ENCODE measurements around the gene SLC25A25. TPM values are rescaled to one million over a fixed set of nuclear protein-coding genes. Genes with fewer than 3 reads are reported as not detected.

Gene SLC25A25
- total and polyA plus RNA-seq, 9 of the 15 experiments (the other 6 are each of a cell fraction or from before 2014, with no cell fraction given): 0.07 to 35.9 (median 23.2) TPM

DNA sequence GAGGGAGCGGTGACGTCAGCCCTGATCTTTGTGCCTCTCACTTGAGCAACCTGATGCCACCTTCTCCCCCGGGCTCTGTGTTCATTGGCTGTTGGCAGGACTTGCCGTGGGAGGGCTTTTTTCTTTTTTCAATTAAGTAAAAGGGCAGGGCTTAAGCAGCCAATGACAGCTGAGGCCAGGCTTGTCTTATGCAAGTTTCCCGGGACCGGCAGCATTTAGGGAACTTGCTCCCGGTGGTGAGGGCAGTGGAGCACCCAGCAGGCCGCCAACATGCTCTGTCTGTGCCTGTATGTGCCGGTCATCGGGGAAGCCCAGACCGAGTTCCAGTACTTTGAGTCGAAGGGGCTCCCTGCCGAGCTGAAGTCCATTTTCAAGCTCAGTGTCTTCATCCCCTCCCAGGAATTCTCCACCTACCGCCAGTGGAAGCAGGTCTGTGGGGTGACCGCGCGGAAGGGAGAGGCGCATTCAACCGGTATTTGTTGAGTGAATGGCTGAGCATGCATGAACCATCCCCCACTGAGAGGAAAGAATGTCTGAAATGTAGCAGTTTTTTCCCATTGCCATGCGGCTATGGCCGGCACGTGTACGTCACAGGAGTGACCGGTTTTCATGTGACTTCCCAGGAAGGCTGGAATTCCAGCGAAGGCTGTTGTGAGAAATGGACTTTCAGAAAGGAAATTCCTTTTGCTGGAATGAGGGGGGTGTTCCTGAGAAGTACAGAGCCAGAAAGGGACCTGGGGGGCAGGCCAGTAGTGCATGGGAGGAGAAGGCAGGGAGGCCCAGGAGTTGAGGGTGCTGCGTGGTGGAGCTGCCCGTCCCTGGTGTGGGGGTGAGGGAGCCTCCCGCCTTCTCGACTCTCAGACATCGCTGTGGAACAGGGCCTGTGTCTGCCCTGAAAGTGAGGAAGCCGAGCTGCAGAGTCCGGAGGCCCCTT lies 30.5 kb downstream of the SLC25A25 start (continued):
- TF ChIP-seq, protein P1, sequence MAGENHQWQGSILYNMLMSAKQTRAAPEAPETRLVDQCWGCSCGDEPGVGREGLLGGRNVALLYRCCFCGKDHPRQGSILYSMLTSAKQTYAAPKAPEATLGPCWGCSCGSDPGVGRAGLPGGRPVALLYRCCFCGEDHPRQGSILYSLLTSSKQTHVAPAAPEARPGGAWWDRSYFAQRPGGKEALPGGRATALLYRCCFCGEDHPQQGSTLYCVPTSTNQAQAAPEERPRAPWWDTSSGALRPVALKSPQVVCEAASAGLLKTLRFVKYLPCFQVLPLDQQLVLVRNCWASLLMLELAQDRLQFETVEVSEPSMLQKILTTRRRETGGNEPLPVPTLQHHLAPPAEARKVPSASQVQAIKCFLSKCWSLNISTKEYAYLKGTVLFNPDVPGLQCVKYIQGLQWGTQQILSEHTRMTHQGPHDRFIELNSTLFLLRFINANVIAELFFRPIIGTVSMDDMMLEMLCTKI (IDR thresholded peaks at IDR 0.05; ENCODE audit: partially characterized antibody): no peak
- TF ChIP-seq, protein P2, sequence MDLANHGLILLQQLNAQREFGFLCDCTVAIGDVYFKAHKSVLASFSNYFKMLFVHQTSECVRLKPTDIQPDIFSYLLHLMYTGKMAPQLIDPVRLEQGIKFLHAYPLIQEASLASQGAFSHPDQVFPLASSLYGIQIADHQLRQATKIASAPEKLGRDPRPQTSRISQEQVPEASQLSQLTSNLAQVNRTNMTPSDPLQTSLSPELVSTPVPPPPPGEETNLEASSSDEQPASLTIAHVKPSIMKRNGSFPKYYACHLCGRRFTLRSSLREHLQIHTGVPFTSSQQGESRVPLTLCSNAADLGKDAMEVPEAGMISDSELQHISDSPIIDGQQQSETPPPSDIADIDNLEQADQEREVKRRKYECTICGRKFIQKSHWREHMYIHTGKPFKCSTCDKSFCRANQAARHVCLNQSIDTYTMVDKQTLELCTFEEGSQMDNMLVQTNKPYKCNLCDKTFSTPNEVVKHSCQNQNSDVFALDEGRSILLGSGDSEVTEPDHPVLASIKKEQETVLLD (IDR thresholded peaks at IDR 0.05): no peak
- TF ChIP-seq ZBTB8A (IDR thresholded peaks at IDR 0.05; ENCODE audit: partially characterized antibody): no peak
- TF ChIP-seq BRCA1 (IDR thresholded peaks at IDR 0.05): no peak
- TF ChIP-seq BRCA1 (CRISPR knock-in tag; IDR thresholded peaks at IDR 0.05): no peak
- TF ChIP-seq, protein P3, sequence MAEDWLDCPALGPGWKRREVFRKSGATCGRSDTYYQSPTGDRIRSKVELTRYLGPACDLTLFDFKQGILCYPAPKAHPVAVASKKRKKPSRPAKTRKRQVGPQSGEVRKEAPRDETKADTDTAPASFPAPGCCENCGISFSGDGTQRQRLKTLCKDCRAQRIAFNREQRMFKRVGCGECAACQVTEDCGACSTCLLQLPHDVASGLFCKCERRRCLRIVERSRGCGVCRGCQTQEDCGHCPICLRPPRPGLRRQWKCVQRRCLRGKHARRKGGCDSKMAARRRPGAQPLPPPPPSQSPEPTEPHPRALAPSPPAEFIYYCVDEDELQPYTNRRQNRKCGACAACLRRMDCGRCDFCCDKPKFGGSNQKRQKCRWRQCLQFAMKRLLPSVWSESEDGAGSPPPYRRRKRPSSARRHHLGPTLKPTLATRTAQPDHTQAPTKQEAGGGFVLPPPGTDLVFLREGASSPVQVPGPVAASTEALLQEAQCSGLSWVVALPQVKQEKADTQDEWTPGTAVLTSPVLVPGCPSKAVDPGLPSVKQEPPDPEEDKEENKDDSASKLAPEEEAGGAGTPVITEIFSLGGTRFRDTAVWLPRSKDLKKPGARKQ (CRISPR knock-in tag; IDR thresholded peaks at IDR 0.05): no peak
- TF ChIP-seq SMARCA5 (IDR thresholded peaks at IDR 0.05): no peak
- TF ChIP-seq SP1 (CRISPR knock-in tag; IDR thresholded peaks at IDR 0.05): peak; percentile 43; the same call in 1 of the 2 replicates
- no peak for TF ChIP-seq KHSRP (IDR thresholded peaks at IDR 0.05)
- TF ChIP-seq SOX6 (IDR thresholded peaks at IDR 0.05): no peak
- no peak for TF ChIP-seq CSDE1 (IDR thresholded peaks at IDR 0.05)
- TF ChIP-seq BHLHE40 (IDR thresholded peaks at IDR 0.05; ENCODE audit: low read length): peak; percentile 78
- TF ChIP-seq EP400 (IDR thresholded peaks at IDR 0.05): no peak
- TF ChIP-seq, protein P4, sequence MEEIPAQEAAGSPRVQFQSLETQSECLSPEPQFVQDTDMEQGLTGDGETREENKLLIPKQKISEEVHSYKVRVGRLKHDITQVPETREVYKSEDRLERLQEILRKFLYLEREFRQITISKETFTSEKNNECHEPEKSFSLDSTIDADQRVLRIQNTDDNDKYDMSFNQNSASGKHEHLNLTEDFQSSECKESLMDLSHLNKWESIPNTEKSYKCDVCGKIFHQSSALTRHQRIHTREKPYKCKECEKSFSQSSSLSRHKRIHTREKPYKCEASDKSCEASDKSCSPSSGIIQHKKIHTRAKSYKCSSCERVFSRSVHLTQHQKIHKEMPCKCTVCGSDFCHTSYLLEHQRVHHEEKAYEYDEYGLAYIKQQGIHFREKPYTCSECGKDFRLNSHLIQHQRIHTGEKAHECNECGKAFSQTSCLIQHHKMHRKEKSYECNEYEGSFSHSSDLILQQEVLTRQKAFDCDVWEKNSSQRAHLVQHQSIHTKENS (CRISPR knock-in tag; IDR thresholded peaks at IDR 0.05): no peak
- TF ChIP-seq, protein P5, sequence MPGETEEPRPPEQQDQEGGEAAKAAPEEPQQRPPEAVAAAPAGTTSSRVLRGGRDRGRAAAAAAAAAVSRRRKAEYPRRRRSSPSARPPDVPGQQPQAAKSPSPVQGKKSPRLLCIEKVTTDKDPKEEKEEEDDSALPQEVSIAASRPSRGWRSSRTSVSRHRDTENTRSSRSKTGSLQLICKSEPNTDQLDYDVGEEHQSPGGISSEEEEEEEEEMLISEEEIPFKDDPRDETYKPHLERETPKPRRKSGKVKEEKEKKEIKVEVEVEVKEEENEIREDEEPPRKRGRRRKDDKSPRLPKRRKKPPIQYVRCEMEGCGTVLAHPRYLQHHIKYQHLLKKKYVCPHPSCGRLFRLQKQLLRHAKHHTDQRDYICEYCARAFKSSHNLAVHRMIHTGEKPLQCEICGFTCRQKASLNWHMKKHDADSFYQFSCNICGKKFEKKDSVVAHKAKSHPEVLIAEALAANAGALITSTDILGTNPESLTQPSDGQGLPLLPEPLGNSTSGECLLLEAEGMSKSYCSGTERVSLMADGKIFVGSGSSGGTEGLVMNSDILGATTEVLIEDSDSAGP (CRISPR knock-in tag; IDR thresholded peaks at IDR 0.05): 0 out of 2 replicates have a peak, but pooled peaks have one; percentile 50
- TF ChIP-seq, protein P6, sequence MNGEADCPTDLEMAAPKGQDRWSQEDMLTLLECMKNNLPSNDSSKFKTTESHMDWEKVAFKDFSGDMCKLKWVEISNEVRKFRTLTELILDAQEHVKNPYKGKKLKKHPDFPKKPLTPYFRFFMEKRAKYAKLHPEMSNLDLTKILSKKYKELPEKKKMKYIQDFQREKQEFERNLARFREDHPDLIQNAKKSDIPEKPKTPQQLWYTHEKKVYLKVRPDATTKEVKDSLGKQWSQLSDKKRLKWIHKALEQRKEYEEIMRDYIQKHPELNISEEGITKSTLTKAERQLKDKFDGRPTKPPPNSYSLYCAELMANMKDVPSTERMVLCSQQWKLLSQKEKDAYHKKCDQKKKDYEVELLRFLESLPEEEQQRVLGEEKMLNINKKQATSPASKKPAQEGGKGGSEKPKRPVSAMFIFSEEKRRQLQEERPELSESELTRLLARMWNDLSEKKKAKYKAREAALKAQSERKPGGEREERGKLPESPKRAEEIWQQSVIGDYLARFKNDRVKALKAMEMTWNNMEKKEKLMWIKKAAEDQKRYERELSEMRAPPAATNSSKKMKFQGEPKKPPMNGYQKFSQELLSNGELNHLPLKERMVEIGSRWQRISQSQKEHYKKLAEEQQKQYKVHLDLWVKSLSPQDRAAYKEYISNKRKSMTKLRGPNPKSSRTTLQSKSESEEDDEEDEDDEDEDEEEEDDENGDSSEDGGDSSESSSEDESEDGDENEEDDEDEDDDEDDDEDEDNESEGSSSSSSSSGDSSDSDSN (IDR thresholded peaks at IDR 0.05; ENCODE audit: borderline replicate concordance in 1 of 2, low read depth in 2 of 2, low read length in 2 of 2): 0 out of 4 replicates have a peak, but pooled peaks of 1 of the 2 experiments have one; percentile 19
- no peak for TF ChIP-seq MYC (IDR thresholded peaks at IDR 0.05; ENCODE audit: low read depth, low read length)
- TF ChIP-seq MYC (CRISPR knock-in tag; IDR thresholded peaks at IDR 0.05; ENCODE audit: borderline replicate concordance, low read depth): no peak
